K562 (cell line): Measurements from ENCODE around the gene UCP3.
A peak's percentile ranks its signal among the peaks of the same experiment; 100 is the strongest.

Source experiments
- ELF4 ChIP-seq: fragments of 450-650 bp; formaldehyde crosslinking; IDR thresholded peaks from 2 replicates; pipeline ENCODE4 v1.4.0; 2022; ENCODE audit warnings: missing genetic modification characterization
- GABPA ChIP-seq: fragments of 200-800 bp; sonication (Bioruptor generic); conservative IDR thresholded peaks from 2 replicates; pipeline ENCODE4 v1.6.1; 2016; ENCODE audit warnings: low read depth, missing genetic modification characterization, missing compliant biosample characterization
- KAT2B ChIP-seq: IDR thresholded peaks from one replicate; pipeline ENCODE4 v1.6.1; 2012; ENCODE audit warnings: low read depth, mild to moderate bottlenecking, control low read depth, inconsistent platforms, low read length, moderate library complexity
- KLF16 ChIP-seq: IDR thresholded peaks from 2 replicates; pipeline ENCODE4 v1.6.1; 2016; ENCODE audit warnings: antibody characterized with exemption
- MYC ChIP-seq, 2 experiments: fragments of 250-450 bp in 1 of 2; sonication (Bioruptor Pico) in 1 of 2; IDR thresholded peaks; 2 replicates each; pipeline versions ENCODE4 v1.5.1 to v1.6.1; 2012 to 2021; ENCODE audit warnings: low read depth in 2 of 2, borderline replicate concordance in 1 of 2, improper control_type of control experiment in 1 of 2, low read length in 1 of 2, mild to moderate bottlenecking in 1 of 2, moderate library complexity in 1 of 2
- NR2C2 ChIP-seq, 2 experiments: fragments of 200-800 bp in 1 of 2; sonication (Bioruptor generic) in 1 of 2; sonication (generic) in 1 of 2; formaldehyde crosslinking in 1 of 2; IDR thresholded peaks; 2 replicates each; pipeline versions ENCODE4 v1.6.1 to v1.8.0; 2016 to 2022; ENCODE audit warnings: mild to moderate bottlenecking in 1 of 2, missing compliant biosample characterization in 1 of 2, missing genetic modification characterization in 1 of 2, missing genetic modification reagents in 1 of 2
- POLR2A ChIP-seq: fragments of 450-650 bp; conservative IDR thresholded peaks from 2 replicates; pipeline ENCODE4 v1.6.1; 2016
- SPI1 ChIP-seq: IDR thresholded peaks from 2 replicates; pipeline ENCODE4 v1.6.1; 2011; ENCODE audit warnings: low read depth, low read length, control low read depth, borderline replicate concordance
- TF ChIP-seq, protein P1 (sequence below): fragments of 150-350 bp; conservative IDR thresholded peaks from 2 replicates; pipeline ENCODE4 v1.6.1; 2014; ENCODE audit warnings: low read length
- TF ChIP-seq, protein P2 (sequence below): sonication (generic); formaldehyde crosslinking; IDR thresholded peaks from 2 replicates; pipeline ENCODE4 v1.8.0; 2023; ENCODE audit warnings: mild to moderate bottlenecking, missing genetic modification reagents
- TF ChIP-seq, protein P3 (sequence below), 3 experiments: IDR thresholded peaks in 2 of 3; conservative IDR thresholded peaks in 1 of 3; 2 replicates each; pipeline ENCODE4 v1.5.1; 2011 to 2012; ENCODE audit warnings: low read length in 3 of 3, mild to moderate bottlenecking in 3 of 3, control low read depth in 2 of 3, improper control_type of control experiment in 1 of 3, inconsistent platforms in 1 of 3, low read depth in 1 of 3, mixed read lengths in 1 of 3, moderate library complexity in 1 of 3; ENCODE audit not compliant: insufficient read depth in 2 of 3
- TF ChIP-seq, protein P4 (sequence below): sonication (generic); formaldehyde crosslinking; IDR thresholded peaks from 2 replicates; pipeline ENCODE4 v1.8.1; 2023; ENCODE audit warnings: mild to moderate bottlenecking, missing genetic modification reagents

DNA sequence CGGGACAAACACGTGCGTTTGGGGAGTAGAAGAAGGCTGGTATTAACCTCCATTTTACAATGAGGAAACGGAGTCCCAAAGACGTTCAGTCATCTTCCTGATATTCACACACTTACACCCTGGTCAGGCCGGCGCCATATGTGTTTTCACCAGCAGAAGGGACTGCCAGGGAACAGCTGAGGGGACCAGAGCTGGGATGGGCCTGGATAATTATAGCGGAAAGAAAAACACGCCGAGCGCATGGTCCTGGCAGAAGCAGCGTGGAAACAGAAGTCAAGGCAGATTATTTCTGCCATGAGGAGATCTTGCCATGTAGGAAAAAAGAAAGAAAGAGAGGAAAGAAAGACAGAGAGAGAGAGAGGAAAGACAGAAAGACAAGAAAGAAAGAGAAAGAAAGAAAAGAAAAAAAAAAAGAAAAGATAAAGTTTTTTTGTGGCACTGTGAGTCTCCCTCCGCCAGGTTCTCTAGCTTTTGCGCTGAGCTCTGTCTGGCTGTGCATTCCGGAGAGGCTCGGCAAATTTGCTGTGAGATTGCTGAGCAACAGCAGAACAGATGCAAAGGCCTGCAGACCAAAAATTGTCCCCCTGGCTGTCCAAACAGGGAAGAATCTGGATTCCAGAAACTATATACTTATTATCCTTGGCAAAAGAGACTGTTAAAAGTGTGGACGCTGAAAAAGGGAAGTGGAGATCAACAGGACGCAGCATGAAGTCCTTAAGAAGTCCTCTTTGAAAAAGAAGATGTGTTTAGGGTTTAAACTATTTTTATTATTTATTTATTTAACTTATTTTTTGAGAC, 24.9 kb downstream of the UCP3 start:
- TF ChIP-seq, protein P1, sequence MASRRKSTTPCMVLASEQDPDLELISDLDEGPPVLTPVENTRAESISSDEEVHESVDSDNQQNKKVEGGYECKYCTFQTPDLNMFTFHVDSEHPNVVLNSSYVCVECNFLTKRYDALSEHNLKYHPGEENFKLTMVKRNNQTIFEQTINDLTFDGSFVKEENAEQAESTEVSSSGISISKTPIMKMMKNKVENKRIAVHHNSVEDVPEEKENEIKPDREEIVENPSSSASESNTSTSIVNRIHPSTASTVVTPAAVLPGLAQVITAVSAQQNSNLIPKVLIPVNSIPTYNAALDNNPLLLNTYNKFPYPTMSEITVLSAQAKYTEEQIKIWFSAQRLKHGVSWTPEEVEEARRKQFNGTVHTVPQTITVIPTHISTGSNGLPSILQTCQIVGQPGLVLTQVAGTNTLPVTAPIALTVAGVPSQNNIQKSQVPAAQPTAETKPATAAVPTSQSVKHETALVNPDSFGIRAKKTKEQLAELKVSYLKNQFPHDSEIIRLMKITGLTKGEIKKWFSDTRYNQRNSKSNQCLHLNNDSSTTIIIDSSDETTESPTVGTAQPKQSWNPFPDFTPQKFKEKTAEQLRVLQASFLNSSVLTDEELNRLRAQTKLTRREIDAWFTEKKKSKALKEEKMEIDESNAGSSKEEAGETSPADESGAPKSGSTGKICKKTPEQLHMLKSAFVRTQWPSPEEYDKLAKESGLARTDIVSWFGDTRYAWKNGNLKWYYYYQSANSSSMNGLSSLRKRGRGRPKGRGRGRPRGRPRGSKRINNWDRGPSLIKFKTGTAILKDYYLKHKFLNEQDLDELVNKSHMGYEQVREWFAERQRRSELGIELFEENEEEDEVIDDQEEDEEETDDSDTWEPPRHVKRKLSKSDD, result no peak
- no peak for TF ChIP-seq KLF16
- no peak for TF ChIP-seq NR2C2 (CRISPR knock-in tag; IDR thresholded peaks at IDR 0.05)
- TF ChIP-seq NR2C2 (tag; IDR thresholded peaks at IDR 0.05), result 0 out of 2 replicates have a peak, but pooled peaks have one; percentile 80
- TF ChIP-seq, protein P2, sequence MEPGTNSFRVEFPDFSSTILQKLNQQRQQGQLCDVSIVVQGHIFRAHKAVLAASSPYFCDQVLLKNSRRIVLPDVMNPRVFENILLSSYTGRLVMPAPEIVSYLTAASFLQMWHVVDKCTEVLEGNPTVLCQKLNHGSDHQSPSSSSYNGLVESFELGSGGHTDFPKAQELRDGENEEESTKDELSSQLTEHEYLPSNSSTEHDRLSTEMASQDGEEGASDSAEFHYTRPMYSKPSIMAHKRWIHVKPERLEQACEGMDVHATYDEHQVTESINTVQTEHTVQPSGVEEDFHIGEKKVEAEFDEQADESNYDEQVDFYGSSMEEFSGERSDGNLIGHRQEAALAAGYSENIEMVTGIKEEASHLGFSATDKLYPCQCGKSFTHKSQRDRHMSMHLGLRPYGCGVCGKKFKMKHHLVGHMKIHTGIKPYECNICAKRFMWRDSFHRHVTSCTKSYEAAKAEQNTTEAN (CRISPR knock-in tag), result no peak
- TF ChIP-seq KAT2B, result no peak
- TF ChIP-seq ELF4 (CRISPR knock-in tag), result no peak
- TF ChIP-seq POLR2A, result no peak
- peak; percentile 16; the same call in 1 of the 2 replicates for TF ChIP-seq MYC (IDR thresholded peaks at IDR 0.05; ENCODE audit: low read depth, low read length)
- no peak; the same call in 1 of the 2 replicates for TF ChIP-seq MYC (CRISPR knock-in tag; IDR thresholded peaks at IDR 0.05; ENCODE audit: borderline replicate concordance, low read depth)
- TF ChIP-seq, protein P3, sequence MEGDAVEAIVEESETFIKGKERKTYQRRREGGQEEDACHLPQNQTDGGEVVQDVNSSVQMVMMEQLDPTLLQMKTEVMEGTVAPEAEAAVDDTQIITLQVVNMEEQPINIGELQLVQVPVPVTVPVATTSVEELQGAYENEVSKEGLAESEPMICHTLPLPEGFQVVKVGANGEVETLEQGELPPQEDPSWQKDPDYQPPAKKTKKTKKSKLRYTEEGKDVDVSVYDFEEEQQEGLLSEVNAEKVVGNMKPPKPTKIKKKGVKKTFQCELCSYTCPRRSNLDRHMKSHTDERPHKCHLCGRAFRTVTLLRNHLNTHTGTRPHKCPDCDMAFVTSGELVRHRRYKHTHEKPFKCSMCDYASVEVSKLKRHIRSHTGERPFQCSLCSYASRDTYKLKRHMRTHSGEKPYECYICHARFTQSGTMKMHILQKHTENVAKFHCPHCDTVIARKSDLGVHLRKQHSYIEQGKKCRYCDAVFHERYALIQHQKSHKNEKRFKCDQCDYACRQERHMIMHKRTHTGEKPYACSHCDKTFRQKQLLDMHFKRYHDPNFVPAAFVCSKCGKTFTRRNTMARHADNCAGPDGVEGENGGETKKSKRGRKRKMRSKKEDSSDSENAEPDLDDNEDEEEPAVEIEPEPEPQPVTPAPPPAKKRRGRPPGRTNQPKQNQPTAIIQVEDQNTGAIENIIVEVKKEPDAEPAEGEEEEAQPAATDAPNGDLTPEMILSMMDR (IDR thresholded peaks at IDR 0.05 in 2 of 3, conservative IDR thresholded peaks at IDR 0.05 in 1 of 3; ENCODE audit: insufficient read depth in 2 of 3, low read depth in 1 of 3, low read length in 3 of 3), result no peak
- TF ChIP-seq, protein P4, sequence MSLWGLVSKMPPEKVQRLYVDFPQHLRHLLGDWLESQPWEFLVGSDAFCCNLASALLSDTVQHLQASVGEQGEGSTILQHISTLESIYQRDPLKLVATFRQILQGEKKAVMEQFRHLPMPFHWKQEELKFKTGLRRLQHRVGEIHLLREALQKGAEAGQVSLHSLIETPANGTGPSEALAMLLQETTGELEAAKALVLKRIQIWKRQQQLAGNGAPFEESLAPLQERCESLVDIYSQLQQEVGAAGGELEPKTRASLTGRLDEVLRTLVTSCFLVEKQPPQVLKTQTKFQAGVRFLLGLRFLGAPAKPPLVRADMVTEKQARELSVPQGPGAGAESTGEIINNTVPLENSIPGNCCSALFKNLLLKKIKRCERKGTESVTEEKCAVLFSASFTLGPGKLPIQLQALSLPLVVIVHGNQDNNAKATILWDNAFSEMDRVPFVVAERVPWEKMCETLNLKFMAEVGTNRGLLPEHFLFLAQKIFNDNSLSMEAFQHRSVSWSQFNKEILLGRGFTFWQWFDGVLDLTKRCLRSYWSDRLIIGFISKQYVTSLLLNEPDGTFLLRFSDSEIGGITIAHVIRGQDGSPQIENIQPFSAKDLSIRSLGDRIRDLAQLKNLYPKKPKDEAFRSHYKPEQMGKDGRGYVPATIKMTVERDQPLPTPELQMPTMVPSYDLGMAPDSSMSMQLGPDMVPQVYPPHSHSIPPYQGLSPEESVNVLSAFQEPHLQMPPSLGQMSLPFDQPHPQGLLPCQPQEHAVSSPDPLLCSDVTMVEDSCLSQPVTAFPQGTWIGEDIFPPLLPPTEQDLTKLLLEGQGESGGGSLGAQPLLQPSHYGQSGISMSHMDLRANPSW (CRISPR knock-in tag), result no peak
- peak; percentile 98 for TF ChIP-seq SPI1
- TF ChIP-seq GABPA (tag), result no peak
